Cardiac septum (tissue), 1 donor: ENCODE data around the gene UQCRQ. TPM values are rescaled to one million over a fixed set of nuclear protein-coding genes. Genes with fewer than 3 reads are reported as not detected.
"Not testable (repeated sequence)": the region's sequence is repeated elsewhere in the genome, so short reads cannot be mapped to it uniquely, and the experiment has no call there.

Source experiments
- DNase-seq: peaks from one replicate; pipeline ENCODE4 v3.0.0-alpha.2; 2020; ENCODE audit warnings: low spot score
- intact Hi-C: fragments of 100-400 bp; cut with DNase I; formaldehyde crosslinking; loops from one replicate; pipeline ENCODE4 v1.14.0; 2022
- total RNA-seq: library from RNA; stranded (reverse); fragmentation: NEBNext Ultra II Directional; extraction: Animal tissue kit (Norgen Biotek cat#: 25700); gene quantifications from one replicate; pipeline ENCODE4 v1.2.1, GENCODE V29; 2021
- donor health status: DM: no; HTN: no; CAD: no.

Gene UQCRQ
- total RNA-seq, 1 donor from 2014 or later: 1,426 TPM

DNA sequence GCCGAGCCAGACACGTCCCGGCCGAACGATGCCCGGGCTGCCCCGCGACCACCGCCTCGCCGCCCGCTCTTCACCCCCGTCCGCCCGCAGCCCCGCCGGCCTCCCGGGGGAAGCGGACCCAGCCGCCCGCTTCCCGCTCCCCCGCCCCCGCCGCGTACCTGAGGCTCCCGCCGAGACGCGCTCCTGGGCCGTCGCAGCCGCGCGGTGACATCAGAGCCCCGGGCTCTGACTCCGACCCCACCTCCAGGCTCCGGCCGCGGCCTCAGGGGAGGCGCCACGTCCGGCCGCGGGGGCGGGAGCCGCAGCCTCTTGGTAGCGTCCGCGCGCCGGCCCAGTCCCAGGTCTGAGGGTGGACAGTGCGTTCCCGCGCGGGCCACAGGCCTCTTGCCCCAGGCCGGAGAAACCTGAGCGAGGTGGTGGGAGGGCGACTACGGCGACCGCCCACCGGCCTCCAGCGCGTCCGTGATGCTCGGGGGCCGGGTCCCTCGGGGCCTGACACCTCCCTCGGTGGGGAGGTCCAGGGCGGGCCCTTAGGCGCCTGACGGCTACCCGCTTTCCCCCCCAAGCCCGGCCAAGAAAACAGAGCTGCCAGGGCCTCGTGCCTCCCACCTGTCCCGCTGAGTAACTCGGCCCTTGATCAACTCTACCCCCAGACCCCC lies 35.9 kb upstream of the UQCRQ start, which contains the start of gene SHROOM1:
TSS of gene SHROOM1 (minus strand) at position 212 of the 659 bp plus-strand sequence. CDS start 4,507 bp downstream, outside the sequence.
- peak; percentile 82 for DNase-seq
- intact Hi-C loops: loop anchor here (1.0 to 2.0 kb wide), 2 partner anchors 36 to 53 kb away; partner anchors contain the start of genes GDF9 and UQCRQ

DNA sequence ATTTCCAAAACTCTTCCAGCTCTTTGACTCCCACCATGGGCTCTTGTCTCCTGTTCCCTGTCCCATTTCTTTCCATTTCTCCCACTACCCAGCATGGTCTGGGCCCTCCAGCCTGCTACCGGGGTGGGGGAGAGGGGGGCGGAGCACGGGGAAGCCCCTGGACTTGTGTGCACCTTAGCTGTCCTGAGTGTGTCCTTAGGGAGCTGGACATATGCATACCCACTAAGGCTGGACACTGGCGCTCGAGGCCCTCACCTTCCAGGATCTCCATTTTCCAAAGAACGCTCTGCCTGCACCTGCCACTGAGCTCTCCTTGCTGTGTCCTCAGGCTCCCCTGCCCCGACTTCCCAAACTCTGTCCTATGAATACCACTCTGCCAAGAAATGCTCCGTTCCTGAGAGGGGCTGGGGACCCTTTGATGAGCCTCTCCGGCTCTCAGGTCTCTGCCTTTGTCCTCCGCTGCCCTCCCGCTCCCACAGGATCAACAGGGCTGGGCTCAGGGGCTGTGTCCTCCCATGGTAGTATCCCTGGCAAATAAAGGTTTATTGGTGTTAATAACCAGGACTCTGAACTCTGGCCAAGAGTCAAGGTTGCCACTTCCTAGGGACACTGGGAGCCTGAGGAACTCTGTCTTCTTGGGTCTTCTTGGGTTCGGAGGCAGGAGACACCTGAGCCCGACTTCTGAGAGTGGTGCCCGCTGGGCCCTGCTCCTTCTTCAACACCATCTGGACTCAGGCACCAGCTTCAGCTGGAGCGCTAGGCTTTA lies 35.2 kb upstream of the UQCRQ start:
- intact Hi-C loops: loop anchor here (2.0 kb wide), 1 partner anchor 36 kb away; the partner anchor contains the start of genes GDF9 and UQCRQ
- DNase-seq: no peak

DNA sequence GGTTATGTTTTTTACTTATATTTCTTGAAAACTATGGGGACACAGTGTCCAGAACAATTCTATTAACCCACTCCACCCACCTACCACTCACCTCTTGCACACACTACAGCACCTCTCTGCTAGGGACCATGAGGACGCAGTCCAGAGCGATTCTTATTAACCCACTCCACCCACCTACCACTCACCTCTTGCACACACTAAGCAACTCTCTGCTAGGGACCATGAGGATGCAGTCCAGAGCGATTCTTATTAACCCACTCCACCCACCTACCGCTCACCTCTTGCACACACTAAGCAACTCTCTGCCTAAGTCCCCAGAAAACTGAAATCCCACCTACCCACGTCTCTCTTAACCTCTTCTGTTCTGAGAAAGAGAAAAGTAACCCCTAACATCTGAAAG lies 33.8 kb upstream of the UQCRQ start:
- intact Hi-C loops: no loop called here

GRCh38 chr5:132834057-132834456 lies 32.4 kb upstream of the UQCRQ start:
- intact Hi-C loops: no loop called here

More for the DNA sequence above, 33.8 kb upstream of the UQCRQ start:
- DNase-seq: no peak

DNA sequence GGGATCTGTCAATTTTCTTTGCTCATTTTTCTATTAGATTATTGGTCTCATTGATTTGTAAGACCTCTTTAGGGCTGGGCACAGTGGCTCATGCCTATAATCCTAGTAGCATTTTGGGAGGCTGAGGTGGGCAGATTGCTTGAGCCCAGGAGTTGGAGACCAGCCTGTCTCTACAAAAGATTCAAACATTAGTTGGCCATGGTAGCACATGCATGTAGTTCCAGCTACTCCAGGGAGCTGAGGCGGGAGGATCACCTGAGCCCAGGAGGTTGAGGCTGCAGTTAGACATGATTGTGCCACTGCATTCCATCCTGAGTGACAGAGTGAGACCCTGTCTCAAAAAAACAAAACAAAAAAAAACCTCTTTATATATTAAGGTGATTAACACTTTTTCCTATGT lies 29.6 kb upstream of the UQCRQ start:
- DNase-seq: no peak
- intact Hi-C loops: no loop called here

More at GRCh38 chr5:132834057-132834456, 32.4 kb upstream of the UQCRQ start:
- DNase-seq: no peak

- DNase-seq: no peak
- intact Hi-C loops: no loop called here
Measured at GRCh38 chr5:132837868-132838267, 28.6 kb upstream of the UQCRQ start.

DNA sequence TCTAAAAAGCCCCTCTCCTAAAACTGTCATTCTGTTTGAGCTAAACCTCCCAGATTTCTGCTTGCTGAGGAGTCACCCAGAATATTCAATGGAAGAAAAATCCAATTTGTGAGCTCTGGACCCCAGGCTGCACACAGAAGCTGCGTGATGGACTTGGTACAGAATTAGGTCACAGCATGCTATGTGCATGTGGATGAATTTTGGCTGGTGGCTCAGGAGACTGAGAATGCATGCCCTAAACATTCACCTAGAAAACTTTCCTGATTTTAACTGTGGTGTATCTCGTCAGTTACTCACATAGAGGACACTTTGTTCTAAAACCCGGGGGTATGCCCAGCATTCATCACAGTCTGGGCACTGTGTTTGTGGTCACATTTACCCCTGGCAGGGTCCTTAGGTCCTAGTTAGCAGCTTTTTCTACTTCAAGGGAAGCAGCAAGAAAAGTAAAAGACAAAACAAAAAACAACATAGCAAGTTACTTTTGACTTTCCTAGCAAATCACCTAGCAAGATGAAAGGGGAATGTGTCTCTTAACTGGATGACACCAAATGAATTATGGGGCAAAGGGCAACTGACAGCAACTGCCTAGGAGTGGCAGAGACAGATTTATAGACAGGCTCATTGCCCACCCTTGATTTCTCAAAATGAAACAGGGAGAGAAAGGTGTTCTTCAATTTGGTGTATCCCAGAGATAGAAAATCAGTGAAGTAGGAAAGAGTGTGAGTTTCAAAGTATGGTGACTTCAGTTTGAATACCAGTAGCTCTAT lies 27.7 kb upstream of the UQCRQ start:
- no peak for DNase-seq
- intact Hi-C loops: no loop called here

DNA sequence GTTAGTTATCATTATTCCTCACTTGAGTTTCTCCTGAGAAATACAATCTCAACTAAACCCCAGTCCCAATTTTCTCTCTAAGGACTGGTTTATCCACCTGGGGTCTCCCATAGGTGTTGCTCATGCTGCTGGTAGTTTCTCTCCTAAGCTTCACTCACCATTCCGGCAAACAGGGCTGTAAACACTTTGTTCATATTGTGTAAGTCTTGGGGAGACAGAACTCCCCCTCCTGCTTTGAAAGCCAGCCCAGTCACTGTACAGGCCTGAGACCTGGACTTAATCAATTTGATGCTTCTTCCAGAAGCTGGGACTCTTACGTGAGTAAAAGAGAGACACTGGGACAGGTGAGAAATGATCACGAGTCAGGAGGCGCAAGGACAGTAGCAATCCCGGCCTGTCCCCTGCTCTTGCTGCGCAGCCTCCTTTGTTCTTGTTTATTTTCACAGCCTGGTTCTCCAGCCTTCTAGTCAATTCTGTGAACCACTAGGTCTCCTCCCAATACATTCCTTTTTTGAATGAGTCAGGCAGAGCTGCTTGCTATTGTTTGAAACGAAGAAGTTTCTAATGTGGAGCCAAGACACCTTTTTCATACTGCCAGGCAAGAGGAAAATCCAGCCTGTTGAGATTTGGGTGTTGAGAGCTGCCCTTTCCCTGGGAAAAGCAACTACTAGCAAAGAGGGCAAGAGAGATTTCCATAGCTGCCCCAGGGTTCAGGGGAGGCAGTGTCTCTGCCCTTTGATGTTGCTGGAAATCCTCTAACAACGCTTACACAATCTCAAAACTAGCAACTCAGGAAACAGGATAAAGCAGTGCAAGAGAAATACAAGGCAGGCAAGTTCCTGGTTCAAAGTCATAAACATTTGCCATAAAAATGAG lies 26.8 kb upstream of the UQCRQ start:
- intact Hi-C loops: no loop called here
- no peak for DNase-seq

GRCh38 chr5:132840313-132840712 lies 26.1 kb upstream of the UQCRQ start:
- intact Hi-C loops: no loop called here
- no peak for DNase-seq

- DNase-seq: no peak
- intact Hi-C loops: no loop called here
Measured at GRCh38 chr5:132840896-132841295, 25.5 kb upstream of the UQCRQ start.

DNA sequence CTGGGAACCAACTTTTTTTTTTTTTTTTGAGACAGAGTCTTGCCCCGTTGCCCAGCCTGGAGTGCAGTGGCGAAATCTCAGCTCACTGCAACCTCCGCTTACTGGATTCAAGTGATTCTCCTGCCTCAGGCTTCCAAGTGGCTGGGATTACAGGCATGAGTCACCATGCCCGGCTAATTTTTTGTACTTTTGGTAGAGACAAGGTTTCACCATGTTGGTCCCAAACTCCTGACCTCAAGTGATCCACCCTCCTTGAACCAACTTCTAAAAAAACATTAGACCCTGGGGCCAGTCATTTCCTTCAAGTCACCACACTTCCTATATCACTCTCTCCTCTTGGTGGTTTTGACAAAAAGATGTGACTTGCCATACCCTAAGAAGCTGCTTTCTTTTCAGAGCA lies 25.1 kb upstream of the UQCRQ start:
- intact Hi-C loops: no loop called here

GRCh38 chr5:132848270-132848669 lies 18.2 kb upstream of the UQCRQ start:
- DNase-seq: no peak
- intact Hi-C loops: no loop called here

More for the DNA sequence above, 25.1 kb upstream of the UQCRQ start:
- no peak for DNase-seq

GRCh38 chr5:132849347-132849746 lies 17.1 kb upstream of the UQCRQ start:
- no peak for DNase-seq
- intact Hi-C loops: no loop called here

- no peak for DNase-seq
- intact Hi-C loops: no loop called here
Measured at GRCh38 chr5:132850066-132850465, 16.4 kb upstream of the UQCRQ start.

DNA sequence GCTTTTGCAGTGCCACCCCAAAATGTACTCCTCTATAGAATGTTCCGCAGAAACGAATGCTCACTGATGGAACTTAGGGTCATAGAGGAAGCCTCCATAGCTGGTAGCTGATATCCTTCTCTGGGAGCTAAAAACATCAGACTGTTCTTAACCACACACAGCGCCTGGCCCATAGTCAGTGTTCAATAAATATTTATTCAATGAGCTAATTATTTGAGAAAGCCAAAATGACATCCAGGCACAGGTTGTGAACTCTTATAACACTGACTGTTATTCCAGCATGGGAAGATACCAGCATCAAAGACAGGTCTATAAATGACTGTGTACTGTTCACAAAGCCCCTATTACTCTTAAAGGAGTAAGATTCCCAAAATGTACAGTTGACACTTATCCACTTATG lies 13.1 kb upstream of the UQCRQ start:
- no peak for DNase-seq
- intact Hi-C loops: no loop called here

- intact Hi-C loops: no loop called here
- no peak for DNase-seq
Measured at GRCh38 chr5:132853790-132854189, 12.7 kb upstream of the UQCRQ start.

GRCh38 chr5:132854301-132854700 lies 12.1 kb upstream of the UQCRQ start:
- DNase-seq: no peak
- intact Hi-C loops: no loop called here

- DNase-seq, intact Hi-C loops: not testable (repeated sequence)
Measured at GRCh38 chr5:132854992-132855391, 11.4 kb upstream of the UQCRQ start.

GRCh38 chr5:132856011-132856410 lies 10.4 kb upstream of the UQCRQ start:
- no peak for DNase-seq
- intact Hi-C loops: no loop called here
